NCI-H446 treated with DMSO at 0.1 percent for 48 hours (cell line): Measurements from ENCODE around the gene CRLF1.

Experiments used
- DNase-seq: peaks from one replicate; lab custom pipeline; 2025; lab: John Stamatoyannopoulos, UW

The CRLF1 gene

DNA sequence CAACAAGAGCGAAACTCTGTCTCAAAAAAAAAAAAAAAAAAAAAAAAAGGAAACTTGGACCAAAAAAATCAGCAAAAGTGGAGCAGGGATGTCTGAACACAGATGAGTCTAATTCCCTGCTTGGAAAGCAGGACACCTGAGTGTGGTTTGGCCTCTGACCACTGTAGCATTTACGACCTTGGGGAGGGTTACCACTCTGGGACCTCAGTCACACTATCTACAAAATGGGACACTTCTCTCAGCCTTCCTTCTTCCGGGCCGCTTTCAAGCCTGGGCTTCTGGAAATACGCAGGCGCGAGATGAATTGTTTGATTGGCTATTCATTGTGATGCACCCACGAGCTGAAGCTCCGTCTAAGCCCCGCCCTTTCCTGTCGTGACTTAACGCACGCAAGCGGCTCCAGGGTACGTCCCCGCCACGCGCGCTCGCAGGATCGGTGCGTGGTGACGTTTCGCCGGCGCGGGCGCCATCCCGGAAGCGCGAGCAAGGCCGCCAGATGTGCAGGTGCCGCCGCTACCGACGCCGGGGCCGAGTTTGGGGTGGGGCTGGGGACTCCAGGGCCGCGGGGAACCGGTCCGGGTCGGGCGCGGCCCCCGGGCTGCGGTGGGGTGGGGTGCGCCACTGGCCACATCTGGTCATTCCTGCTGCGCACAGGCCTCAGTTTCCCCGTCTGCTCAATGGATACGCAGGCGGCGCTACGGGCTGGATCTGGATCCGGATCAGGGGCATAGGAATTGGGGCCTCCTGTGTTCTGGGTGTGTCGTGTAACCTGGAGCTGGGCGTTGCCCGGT, 49.0 kb downstream of the CRLF1 start, which contains the start of gene KXD1:
KXD1 (plus strand) TSS at position 460 of the 791 bp plus-strand sequence. CDS start 4,187 bp downstream, outside the sequence.
- peak; percentile 98 for DNase-seq

DNA sequence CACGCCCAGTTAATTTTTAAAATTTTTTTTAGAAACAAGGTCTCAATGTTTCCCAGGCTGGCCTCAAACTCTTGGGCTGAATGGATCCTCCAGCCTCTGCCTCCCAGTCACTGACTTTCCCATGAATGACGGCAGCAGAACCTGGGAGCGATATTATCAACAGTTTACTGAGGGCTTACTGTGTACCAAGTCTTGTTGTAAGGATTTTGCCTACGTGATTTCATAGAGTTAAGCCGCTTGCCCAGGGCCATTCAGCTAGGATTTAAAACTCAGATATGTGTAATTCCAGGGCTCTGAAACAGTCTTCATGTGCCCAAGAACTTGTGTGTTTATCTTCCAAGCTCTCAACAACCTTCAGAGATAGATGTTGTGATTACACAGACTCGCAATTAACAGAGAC, 55.0 kb downstream of the CRLF1 start:
- DNase-seq, result no peak

DNA sequence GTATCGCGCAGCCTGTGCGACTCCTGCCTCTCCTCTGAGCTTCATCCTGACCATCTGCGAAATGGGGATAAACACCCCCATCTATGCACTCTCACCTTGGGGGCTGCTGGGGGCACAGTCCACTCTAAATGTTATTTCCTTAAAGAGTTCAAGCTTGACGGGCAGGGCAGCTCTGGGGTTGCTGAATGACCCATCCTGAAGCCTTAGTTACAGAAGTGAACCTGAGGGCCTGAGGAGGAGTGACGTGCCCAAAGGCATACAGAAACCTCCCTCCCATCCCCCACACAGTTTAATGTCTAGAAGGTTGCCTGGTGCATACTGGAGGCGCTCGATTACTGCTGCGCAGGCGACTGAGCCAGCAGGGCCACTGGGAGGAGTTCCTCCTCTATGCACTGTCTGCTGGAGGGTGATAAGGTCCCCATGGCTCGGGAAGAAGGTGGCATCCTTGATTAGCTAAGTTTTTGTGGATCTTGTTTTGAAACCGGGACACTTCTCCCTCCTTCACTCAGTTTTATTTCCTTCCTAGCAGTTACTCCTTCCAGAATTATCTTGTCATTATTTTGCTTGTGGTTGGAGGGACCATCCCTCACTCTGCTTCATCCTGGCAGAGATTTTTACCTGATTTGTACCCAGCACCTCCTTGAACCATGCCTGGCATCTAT, 62.7 kb downstream of the CRLF1 start:
- peak; percentile 38 for DNase-seq
